SU-DHL-6 (cell line): Measurements from ENCODE around the gene IPCEF1.

Source experiments
- H2AFZ ChIP-seq: fragments of 200-600 bp; sonication (generic); 2 replicates; pipeline ENCODE4 v1.6.1; 2014; ENCODE audit warnings: low read depth, mild to moderate bottlenecking, moderate library complexity, mixed read lengths, antibody characterized with exemption, low read length; ENCODE audit not compliant: severe bottlenecking
- H3F3A ChIP-seq: fragments of 200-600 bp; shearing (Covaris generic); 2 replicates; pipeline ENCODE4 v1.6.0; 2016; ENCODE audit warnings: antibody characterized with exemption, mild to moderate bottlenecking; ENCODE audit not compliant: insufficient read depth
- H3K27ac ChIP-seq: fragments of 200-600 bp; sonication (generic); 2 replicates; pipeline ENCODE4 v1.5.1; 2016; ENCODE audit warnings: low read depth, mild to moderate bottlenecking, low read length, moderate library complexity, mixed read lengths
- H3K27me3 ChIP-seq: fragments of 200-600 bp; sonication (generic), shearing (Covaris generic); 2 replicates; pipeline ENCODE4 v1.6.0; 2014; ENCODE audit warnings: mild to moderate bottlenecking, low read length
- H3K36me3 ChIP-seq: fragments of 200-600 bp; sonication (generic); 2 replicates; pipeline ENCODE4 v1.6.1; 2014; ENCODE audit warnings: mild to moderate bottlenecking, low read length, mixed read lengths
- H3K4me2 ChIP-seq: fragments of 300-600, 200-600 bp; shearing (Covaris generic), sonication (generic); 2 replicates; pipeline ENCODE4 v1.6.0; 2014; ENCODE audit warnings: low read length, low read depth, mild to moderate bottlenecking; ENCODE audit not compliant: poor library complexity, severe bottlenecking
- H3K4me3 ChIP-seq: fragments of 200-600 bp; sonication (generic); 2 replicates; pipeline ENCODE4 v1.5.1; 2014; ENCODE audit warnings: antibody characterized with exemption, low read length, mild to moderate bottlenecking, mixed read lengths; ENCODE audit not compliant: insufficient read depth, poor library complexity, severe bottlenecking
- H3K79me2 ChIP-seq: fragments of 200-600 bp; sonication (generic); 2 replicates; pipeline ENCODE4 v1.6.1; 2014; ENCODE audit warnings: mild to moderate bottlenecking, low read length, moderate library complexity; ENCODE audit not compliant: insufficient read depth
- H3K9ac ChIP-seq: fragments of 200-600 bp; sonication (generic); 2 replicates; pipeline ENCODE4 v1.7.0; 2014; ENCODE audit warnings: mild to moderate bottlenecking, low read length
- H3K9me2 ChIP-seq: fragments of 200-600 bp; sonication (generic); replicated peaks from 2 replicates; pipeline ENCODE4 v1.6.1; 2014; ENCODE audit warnings: low read length; ENCODE audit not compliant: insufficient read depth
- H3K9me3 ChIP-seq: fragments of 200-600 bp; sonication (generic); 2 replicates; pipeline ENCODE4 v1.6.1; 2014; ENCODE audit warnings: low read length, mixed read lengths; ENCODE audit not compliant: insufficient read depth
- H4K20me1 ChIP-seq: fragments of 200-600 bp; sonication (generic); 2 replicates; pipeline ENCODE4 v1.6.1; 2014; ENCODE audit warnings: low read depth, mild to moderate bottlenecking, antibody characterized with exemption, low read length, moderate library complexity, mixed read lengths
- CTCF ChIP-seq: fragments of 200-600 bp; sonication (generic); IDR thresholded peaks from one replicate; pipeline ENCODE4 v1.5.1; 2017; ENCODE audit warnings: antibody characterized with exemption, mild to moderate bottlenecking, low read length, moderate library complexity; ENCODE audit not compliant: insufficient read depth, poor library complexity, severe bottlenecking
- EZH2phosphoT487 ChIP-seq: fragments of 200-600 bp; sonication (generic), shearing (Covaris generic); conservative IDR thresholded peaks from 2 replicates; pipeline ENCODE4 v1.6.1; 2018; ENCODE audit warnings: mild to moderate bottlenecking, antibody characterized with exemption, low read length, moderate library complexity, mixed read lengths

Gene IPCEF1

GRCh38 chr6:154222716-154223115, 133.9 kb downstream of the IPCEF1 start:
- no peaks in the 10 kb centered on the region for H3K36me3 ChIP-seq
- no peaks in the 10 kb centered on the region for H3F3A ChIP-seq
- no peaks in the 10 kb centered on the region for H3K9me2 ChIP-seq

GRCh38 chr6:154219250-154219649, 137.4 kb downstream of the IPCEF1 start:
- Histone ChIP-seq H3K4me2 (no peak overlapping the region), H3K9me2 (no peaks in the 10 kb centered on the region), H3K9ac (no peak overlapping the region), H3K9me3 (no peaks in the 10 kb centered on the region), H3K36me3 (no peaks in the 10 kb centered on the region), H3K27me3 (no peaks in the 10 kb centered on the region), H3F3A (no peaks in the 10 kb centered on the region), H3K4me3 (no peak overlapping the region), H3K27ac (no peak overlapping the region), H3K79me2 (no peaks in the 10 kb centered on the region), H2AFZ (no peak overlapping the region), H4K20me1 (no peaks in the 10 kb centered on the region)
- TF ChIP-seq EZH2phosphoT487 (no peak), CTCF (no peak)

More at GRCh38 chr6:154222716-154223115, 133.9 kb downstream of the IPCEF1 start:
- Histone ChIP-seq H3K4me3 (no peak overlapping the region), H3K4me2 (no peak overlapping the region), H3K27me3 (no peaks in the 10 kb centered on the region), H2AFZ (no peak overlapping the region), H4K20me1 (no peaks in the 10 kb centered on the region), H3K9ac (no peak overlapping the region), H3K9me3 (no peaks in the 10 kb centered on the region), H3K27ac (no peak overlapping the region), H3K79me2 (no peaks in the 10 kb centered on the region)
- TF ChIP-seq CTCF (no peak), EZH2phosphoT487 (no peak)

GRCh38 chr6:154218787-154219186, 137.8 kb downstream of the IPCEF1 start:
- Histone ChIP-seq H2AFZ (no peak overlapping the region), H3K4me2 (no peak overlapping the region)

More at GRCh38 chr6:154218787-154219186, 137.8 kb downstream of the IPCEF1 start:
- no peaks in the 10 kb centered on the region for H3K9me2 ChIP-seq
- TF ChIP-seq EZH2phosphoT487, result no peak
- no peak for TF ChIP-seq CTCF
- no peak overlapping the region for H3K4me3 ChIP-seq
- H3F3A ChIP-seq, result no peaks in the 10 kb centered on the region
- H3K36me3 ChIP-seq, result no peaks in the 10 kb centered on the region
- no peak overlapping the region for H3K27ac ChIP-seq
- no peaks in the 10 kb centered on the region for H3K9me3 ChIP-seq
- no peaks in the 10 kb centered on the region for H4K20me1 ChIP-seq
- no peaks in the 10 kb centered on the region for H3K27me3 ChIP-seq
- no peak overlapping the region for H3K9ac ChIP-seq
- H3K79me2 ChIP-seq, result no peaks in the 10 kb centered on the region
